ENCODE results near the gene KCNE5.

DNA sequence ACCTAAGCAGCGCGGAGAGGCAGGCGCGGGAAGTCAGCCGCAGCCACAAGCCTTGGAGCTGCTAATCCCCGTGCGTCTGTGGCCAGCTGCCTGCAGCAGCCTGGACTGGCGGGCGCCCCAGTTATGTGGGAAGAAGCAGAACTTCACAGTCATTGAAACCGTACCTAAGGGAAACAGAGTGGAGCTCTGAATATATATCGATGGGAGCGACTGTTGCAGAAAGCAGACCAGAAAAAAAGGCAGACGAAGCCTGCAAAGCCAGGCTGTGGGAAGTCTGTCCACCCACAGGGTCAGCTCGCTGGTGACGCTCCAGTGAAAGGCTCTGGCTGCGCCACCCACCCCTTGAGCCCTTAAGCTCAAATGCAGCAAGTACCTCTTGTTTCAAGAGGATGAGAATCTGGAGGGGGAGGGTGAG is 24.7 kb downstream of the KCNE5 start:
- TF ChIP-seq, protein P1, sequence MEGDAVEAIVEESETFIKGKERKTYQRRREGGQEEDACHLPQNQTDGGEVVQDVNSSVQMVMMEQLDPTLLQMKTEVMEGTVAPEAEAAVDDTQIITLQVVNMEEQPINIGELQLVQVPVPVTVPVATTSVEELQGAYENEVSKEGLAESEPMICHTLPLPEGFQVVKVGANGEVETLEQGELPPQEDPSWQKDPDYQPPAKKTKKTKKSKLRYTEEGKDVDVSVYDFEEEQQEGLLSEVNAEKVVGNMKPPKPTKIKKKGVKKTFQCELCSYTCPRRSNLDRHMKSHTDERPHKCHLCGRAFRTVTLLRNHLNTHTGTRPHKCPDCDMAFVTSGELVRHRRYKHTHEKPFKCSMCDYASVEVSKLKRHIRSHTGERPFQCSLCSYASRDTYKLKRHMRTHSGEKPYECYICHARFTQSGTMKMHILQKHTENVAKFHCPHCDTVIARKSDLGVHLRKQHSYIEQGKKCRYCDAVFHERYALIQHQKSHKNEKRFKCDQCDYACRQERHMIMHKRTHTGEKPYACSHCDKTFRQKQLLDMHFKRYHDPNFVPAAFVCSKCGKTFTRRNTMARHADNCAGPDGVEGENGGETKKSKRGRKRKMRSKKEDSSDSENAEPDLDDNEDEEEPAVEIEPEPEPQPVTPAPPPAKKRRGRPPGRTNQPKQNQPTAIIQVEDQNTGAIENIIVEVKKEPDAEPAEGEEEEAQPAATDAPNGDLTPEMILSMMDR (IDR thresholded peaks at IDR 0.05 in 4 of 5, conservative IDR thresholded peaks at IDR 0.05 in 1 of 5), result no peak
- TF ChIP-seq POLR2A (IDR thresholded peaks at IDR 0.05), result no peak

Data from gastrocnemius medialis (tissue), 4 donors.